ENCODE measurements around the gene ZBED5. TPM values are rescaled to one million over a fixed set of nuclear protein-coding genes. Genes with fewer than 3 reads are reported as not detected.

ZBED5 gene
- total and polyA plus RNA-seq, 2 of the 4 experiments (the other 2 are of a cell fraction), result 28.2 to 30.8 TPM

DNA sequence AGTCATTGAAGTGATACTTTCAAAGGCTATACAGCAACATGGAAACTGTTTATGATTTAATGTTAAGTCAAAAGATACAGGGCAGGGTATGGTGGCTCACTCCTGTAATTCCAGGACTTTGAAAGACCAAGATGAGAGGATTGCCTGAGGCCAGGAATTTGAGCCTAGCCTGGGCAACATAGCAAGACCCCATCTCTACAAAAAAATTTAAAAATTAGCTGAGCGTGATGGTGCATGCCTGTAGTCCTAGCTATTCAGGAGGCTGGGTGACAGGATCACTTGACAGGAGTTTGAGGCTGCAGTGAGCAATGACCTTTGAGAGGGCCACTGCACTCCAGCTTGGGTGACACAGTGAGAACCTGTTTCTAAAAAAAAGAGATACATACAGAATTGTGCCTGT lies 39.3 kb upstream of the ZBED5 start:
- intact Hi-C loops (cut with micrococcal nuclease) (no loop called here), in situ Hi-C loops (cut with MboI; ENCODE audit: low sequenced_read_pairs) (no loop called here), dilution Hi-C loops (cut with HindIII; ENCODE audit: low sequenced_read_pairs, unreplicated experiment) (no loop called here)
- Histone ChIP-seq H3K4me2 (ENCODE audit: low read depth, low read length) (no peak overlapping the region), H4K91ac (ENCODE audit: insufficient read depth, low read depth, low read length) (no peak overlapping the region), H3K23ac (ENCODE audit: low read depth, low read length) (peak overlapping the region; percentile 33; the same call in 1 of the 2 replicates), H4K5ac (ENCODE audit: low read depth, low read length) (no peak overlapping the region), H3K56ac (ENCODE audit: extremely low read depth, insufficient read depth, low read length) (no peak overlapping the region), H3K79me1 (ENCODE audit: low read depth in 1 of 2, low read length in 2 of 2) (peaks cover 0 to 40% of the 10 kb centered on the region in 2 experiments; a peak in 2 of 4 replicates), H3K27me3 (ENCODE audit: control insufficient read depth, insufficient read depth, low read length) (no peaks in the 10 kb centered on the region), H2BK15ac (ENCODE audit: low read depth, low read length) (no peak overlapping the region; the same call in 2 of the 3 replicates), H3K18ac (ENCODE audit: low read depth, low read length) (no peak overlapping the region), H4K20me1 (ENCODE audit: insufficient read depth, low read length) (peaks cover 6% of the 10 kb centered on the region; the same call in 1 of the 2 replicates), H3K9me3 (ENCODE audit: control insufficient read depth, insufficient read depth, low read length) (no peaks in the 10 kb centered on the region), H3K36me3 (ENCODE audit: control insufficient read depth, insufficient read depth, low read length) (no peaks in the 10 kb centered on the region), H3K9me1 (ENCODE audit: insufficient read depth, low read length) (peaks cover 33% of the 10 kb centered on the region), H2BK120ac (ENCODE audit: low read depth, low read length) (peak overlapping the region; percentile 26; the same call in 1 of the 2 replicates), H3K14ac (replicated peaks; ENCODE audit: low read depth, low read length) (peak overlapping the region; percentile 33), H2BK20ac (ENCODE audit: low read depth, low read length) (no peak overlapping the region), H2AK5ac (ENCODE audit: low read depth, low read length) (0 out of 2 replicates have a peak overlapping the region, but pooled peaks have one; percentile 30), H3K9ac (ENCODE audit: low read depth, low read length) (no peak overlapping the region), H2AK9ac (replicated peaks; ENCODE audit: low read depth, low read length, poor library complexity) (no peak overlapping the region), H3K4me3 (ENCODE audit: insufficient read depth, low read depth, low read length) (no peak overlapping the region), H3K27ac (ENCODE audit: insufficient read depth, low read length) (no peak overlapping the region), H2BK5ac (ENCODE audit: low read depth, low read length, poor library complexity, severe bottlenecking) (no peak overlapping the region), H3K4ac (ENCODE audit: low read depth, low read length) (peak overlapping the region; percentile 39; the same call in 1 of the 2 replicates), H4K8ac (ENCODE audit: low read depth in 2 of 2, low read length in 2 of 2) (no peak overlapping the region), H3K4me1 (ENCODE audit: control insufficient read depth, insufficient read depth, low read length) (peaks cover 38% of the 10 kb centered on the region), H2AFZ (replicated peaks; ENCODE audit: low read length, poor library complexity) (no peak overlapping the region)
- BruUV-seq (replicated peaks), result no TSS peak
- ATAC-seq (ENCODE audit: low read depth) (no peak), DNase-seq (no peak)
- ChIA-PET CTCF (interaction anchor here (0.6 kb wide), 1 partner anchor 1447 kb away, joined by 3 read pairs; no protein-coding TSS in a partner anchor), POLR2A (ENCODE audit: unreplicated experiment) (no interaction called here)
- no peak for TF ChIP-seq MAZ (IDR thresholded peaks at IDR 0.05; ENCODE audit: borderline replicate concordance, low read depth, low read length)
- no peak for TF ChIP-seq RAD21 (IDR thresholded peaks at IDR 0.05; ENCODE audit: low read length)
- no peak for TF ChIP-seq SMC3 (IDR thresholded peaks at IDR 0.05; ENCODE audit: low read depth, low read length)
- TF ChIP-seq FOS (IDR thresholded peaks at IDR 0.05; ENCODE audit: low read depth, low read length), result no peak
- TF ChIP-seq CTCF (conservative IDR thresholded peaks at IDR 0.05; ENCODE audit: low read depth, low read length), result no peak
- TF ChIP-seq CHD1 (IDR thresholded peaks at IDR 0.05; ENCODE audit: low read depth, low read length), result no peak
- TF ChIP-seq CEBPB (IDR thresholded peaks at IDR 0.05; ENCODE audit: low read depth, low read length), result no peak
- TF ChIP-seq MAFK (IDR thresholded peaks at IDR 0.05; ENCODE audit: low read depth, low read length), result no peak
- TF ChIP-seq NFE2L2 (IDR thresholded peaks at IDR 0.05; ENCODE audit: low read depth, low read length), result no peak
- no peak for TF ChIP-seq BHLHE40 (IDR thresholded peaks at IDR 0.05; ENCODE audit: low read depth, low read length)
- TF ChIP-seq RFX5 (IDR thresholded peaks at IDR 0.05; ENCODE audit: low read depth, low read length), result no peak
- TF ChIP-seq, protein P1, sequence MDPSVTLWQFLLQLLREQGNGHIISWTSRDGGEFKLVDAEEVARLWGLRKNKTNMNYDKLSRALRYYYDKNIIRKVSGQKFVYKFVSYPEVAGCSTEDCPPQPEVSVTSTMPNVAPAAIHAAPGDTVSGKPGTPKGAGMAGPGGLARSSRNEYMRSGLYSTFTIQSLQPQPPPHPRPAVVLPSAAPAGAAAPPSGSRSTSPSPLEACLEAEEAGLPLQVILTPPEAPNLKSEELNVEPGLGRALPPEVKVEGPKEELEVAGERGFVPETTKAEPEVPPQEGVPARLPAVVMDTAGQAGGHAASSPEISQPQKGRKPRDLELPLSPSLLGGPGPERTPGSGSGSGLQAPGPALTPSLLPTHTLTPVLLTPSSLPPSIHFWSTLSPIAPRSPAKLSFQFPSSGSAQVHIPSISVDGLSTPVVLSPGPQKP (IDR thresholded peaks at IDR 0.05; ENCODE audit: borderline replicate concordance, low read depth, low read length), result no peak
- TF ChIP-seq POLR2A (IDR thresholded peaks at IDR 0.05; ENCODE audit: low read depth, low read length), result no peak
- no peak for TF ChIP-seq MXI1 (IDR thresholded peaks at IDR 0.05; ENCODE audit: borderline replicate concordance, low read depth, low read length)
- no CpG with 5 or more reads among the region's 1 CpG for WGBS, 2 experiments (ENCODE audit: extremely low coverage in 2 of 2, insufficient read length in 1 of 2)
